ENCODE data around the gene ARSG.

DNA sequence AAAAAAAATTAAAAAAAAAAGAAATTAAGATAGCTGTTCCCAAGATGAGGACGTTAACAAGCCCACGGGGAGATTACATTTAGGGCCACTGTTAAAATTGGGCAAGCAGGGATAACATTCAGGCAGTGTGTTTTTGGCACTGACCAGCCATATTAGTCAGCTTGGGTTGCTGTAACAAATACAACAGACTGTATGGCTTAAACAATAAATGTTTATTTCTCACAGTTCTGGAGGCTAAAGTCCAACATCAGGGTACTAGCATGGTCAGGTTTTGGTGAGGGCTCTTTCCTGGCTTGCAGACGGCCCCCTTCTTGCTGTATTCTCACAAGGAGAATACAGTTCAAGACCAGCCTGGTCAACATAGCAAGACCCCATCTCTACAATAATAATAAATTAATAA lies 31.3 kb downstream of the ARSG start:
- TF ChIP-seq CTCF (IDR thresholded peaks at IDR 0.05; ENCODE audit: low read length), result no peak
- TF ChIP-seq EZH2 (IDR thresholded peaks at IDR 0.05; ENCODE audit: borderline replicate concordance, low read length), result no peak

Measured in OCI-LY1 (cell line).